HG02759 (cell line): ENCODE results near the gene ACSS1.

Experiments used
- ATAC-seq: cut with Tn5 transposase; IDR thresholded peaks from one replicate; pipeline ENCODE4 v1.9.1; 2021; ENCODE audit warnings: mild to moderate bottlenecking, moderate library complexity; ENCODE audit not compliant: unreplicated experiment

Gene ACSS1

DNA sequence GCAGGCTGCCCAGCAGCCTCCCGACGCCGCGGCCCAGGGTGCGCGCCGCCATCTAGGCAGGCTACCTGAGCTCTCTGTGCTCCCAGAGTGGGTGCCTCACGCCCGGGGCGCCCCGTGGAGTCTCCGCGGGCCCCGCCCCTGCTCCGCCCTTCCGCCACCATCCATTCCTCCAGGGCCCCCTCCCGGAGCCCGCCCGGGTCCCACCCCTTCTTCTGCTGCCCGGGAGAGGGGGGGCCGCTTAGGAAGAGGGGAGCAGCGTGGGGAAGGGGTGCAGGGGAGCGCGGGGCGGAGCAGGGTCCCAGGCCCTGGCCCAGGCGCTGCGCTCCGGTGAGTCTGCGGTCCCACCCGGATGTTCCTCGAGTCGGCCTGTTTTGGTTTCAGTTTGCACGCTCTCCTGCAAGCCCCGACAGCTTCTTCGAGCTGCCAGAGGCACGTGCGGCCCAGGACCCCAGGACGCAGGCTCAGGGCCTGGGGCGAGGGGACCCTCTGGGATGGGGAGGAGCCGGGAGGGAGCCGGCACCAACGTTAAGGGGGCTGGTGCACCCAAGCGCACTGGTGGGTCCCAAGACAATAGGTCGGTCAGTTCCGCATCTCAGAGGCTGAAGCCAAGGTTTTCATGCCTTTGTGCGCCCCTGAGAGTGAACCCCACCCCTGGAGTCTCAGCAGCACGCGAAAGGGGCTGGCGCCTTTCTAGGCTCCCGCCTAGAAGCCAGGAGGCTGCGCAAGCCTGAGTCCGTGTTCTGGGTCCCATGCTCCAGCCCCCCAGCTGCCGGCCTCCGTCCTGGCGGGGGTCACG lies at the start of gene ACSS1:
Gene ACSS1, minus strand, starts transcription at position 89 of the 796 bp plus-strand sequence. Its CDS starts 37 bp downstream, at position 52.
- ATAC-seq, result peak; percentile 65

DNA sequence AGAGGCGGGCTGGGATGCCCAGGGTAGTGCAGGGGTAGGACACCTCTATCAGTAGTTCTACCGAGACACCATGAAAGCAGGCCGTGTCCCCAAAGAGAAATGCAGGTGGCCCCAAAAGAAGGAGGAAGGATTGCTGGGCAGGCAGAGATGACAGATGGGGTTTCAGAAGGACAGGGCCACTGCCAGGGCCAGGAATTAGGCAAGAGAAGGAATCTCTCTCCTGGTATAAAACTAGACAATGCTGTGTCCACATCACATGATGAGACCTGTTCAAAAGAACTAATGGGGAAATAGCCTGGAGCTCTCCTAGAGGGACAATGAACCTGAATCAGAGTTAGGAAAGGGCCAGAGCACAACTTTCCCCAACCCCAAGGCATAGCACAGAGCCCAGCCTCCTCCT lies 45.6 kb upstream of the ACSS1 start:
- no peak for ATAC-seq

DNA sequence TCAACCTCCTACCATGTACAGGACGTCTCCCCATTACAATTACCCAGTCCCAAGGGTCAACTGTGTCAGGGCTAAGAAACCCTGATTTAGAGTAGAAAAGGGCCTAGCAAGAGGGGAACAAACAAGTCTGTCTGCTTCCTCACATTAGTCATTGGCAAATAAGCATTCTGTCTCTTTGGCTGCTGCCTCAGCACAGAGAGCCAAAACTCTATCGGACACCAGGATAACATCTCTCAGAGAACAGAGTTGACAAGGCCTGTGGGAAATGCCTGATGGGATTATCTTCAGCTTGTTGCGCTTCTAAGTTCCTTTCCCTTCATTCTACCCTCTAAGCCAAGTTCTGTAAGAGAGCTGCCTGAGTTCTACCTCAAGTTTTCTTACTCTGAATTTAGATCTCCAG lies 43.0 kb upstream of the ACSS1 start:
- no peak for ATAC-seq

DNA sequence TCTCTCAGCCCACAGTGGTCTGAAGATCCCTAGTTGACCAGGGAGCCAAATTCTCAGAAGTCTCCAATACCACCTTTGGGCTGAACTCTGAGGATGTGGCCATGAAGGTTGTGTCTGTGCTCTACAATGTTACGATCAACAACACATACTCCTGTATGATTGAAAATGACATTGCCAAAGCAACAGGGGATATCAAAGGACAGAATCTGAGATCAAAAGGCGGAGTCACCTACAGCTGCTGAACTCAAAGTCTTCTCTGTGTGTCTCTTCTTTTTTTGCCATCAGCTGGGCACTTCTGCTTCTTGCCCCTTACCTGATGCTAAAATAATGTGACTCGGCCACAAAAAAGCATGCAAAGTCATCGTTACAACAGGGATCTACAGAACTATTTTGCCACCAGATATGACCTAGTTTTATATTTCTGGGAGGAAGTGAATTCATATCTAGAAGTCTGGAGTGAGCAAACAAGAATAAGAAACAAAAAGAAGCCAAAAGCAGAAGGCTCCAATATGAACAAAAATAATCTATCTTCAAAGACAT lies 41.7 kb upstream of the ACSS1 start:
- ATAC-seq, result no peak

DNA sequence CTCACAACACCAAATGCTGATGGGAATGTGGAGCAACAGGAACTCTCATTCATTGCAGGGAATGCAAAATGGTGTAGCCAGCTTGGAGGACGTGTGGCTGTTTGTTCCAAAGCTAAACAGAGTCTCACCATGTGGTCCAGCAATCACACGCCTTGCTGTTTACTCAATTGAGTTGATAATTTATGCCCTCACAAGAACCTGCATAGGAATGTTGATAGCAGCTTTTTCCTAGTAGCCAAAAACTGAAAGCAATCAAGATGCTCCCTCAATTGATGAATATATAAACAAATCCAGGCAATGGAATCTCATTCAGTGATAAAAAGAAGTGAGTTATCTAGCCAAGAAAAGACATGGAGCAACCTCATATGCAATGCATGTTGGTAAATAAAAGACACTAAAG lies 39.6 kb upstream of the ACSS1 start:
- no peak for ATAC-seq

DNA sequence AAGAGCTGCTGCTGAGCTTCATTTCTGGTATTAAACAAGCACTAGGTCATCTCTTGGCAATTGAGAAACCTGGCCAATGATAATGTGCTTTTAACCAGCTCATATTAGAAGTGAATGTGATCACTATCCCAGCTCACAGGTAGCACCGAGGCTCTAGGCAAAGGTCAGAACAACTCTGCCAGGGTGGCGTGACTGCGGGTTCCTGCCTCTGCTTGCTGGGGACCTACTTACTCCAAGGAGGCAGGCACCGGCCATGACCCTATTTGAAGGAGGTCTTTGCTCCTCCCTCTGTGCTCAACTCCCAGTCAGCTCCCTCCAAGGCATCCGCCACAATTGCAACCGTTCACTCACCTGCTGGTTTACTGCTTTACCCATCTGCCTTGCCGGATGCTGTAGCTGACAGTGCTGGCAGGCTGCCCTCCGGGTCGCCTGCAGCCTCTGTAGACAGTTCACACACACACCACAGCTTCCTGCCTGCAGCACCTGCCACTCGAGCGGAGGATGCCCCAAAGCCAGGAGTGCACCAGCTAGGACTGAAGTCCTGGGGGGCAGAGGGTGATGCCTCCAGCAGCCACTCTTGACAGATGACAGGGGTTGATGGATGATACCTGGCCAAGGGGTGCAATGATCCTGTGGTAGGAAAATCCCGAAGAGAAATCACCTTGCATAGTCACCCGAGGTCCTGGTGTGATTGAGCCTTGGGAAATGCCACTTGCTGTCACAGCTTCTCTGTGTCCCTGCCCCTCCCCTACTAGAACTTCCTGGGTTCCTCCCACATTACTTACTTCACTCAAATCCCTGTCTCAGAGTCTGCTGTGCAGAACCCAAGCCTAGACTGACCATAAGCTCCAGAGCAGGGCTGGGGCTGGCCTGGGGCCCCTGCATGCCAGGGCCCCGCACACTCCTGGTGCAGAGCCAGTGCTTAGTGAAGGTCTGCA lies 32.8 kb upstream of the ACSS1 start:
- ATAC-seq, result peak; percentile 87

DNA sequence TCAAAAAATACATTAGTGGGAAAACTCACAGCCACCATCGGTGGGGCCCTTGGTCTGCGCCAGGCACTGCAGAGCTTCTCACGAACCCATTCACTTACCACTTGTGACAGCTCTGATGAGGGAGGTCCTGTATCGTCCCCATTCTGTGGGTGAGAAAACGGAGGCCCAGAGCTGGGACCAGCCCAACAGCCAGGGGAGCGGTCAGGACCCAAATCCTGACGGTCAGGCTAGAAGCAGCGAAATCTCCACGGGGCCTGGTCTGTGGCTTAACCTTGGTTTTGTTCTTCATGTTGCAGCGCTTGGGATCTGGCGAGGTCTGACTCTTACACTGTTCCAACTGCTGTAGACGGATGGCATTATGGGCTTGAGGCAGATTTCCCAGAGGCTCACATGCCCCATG lies 31.7 kb upstream of the ACSS1 start:
- no peak for ATAC-seq

DNA sequence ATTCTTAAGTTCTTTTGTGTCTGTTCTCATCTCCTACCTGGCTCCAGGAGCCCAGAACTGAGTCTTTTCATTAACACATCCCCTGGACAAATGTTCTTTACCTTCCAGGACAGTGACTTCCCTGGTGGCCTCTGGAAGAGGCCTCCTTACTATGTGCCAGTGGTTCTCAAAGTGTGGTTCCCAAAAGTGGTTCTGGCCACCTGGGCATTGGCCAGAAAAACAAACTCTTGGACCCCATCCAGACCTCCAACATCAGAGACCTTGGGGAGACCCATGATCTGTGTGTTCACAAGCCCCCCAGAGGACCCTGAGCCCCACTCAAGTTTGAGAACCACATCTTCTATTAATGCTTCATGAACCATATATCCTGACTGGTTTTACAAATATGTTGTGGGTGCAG lies 31.2 kb upstream of the ACSS1 start:
- no peak for ATAC-seq

DNA sequence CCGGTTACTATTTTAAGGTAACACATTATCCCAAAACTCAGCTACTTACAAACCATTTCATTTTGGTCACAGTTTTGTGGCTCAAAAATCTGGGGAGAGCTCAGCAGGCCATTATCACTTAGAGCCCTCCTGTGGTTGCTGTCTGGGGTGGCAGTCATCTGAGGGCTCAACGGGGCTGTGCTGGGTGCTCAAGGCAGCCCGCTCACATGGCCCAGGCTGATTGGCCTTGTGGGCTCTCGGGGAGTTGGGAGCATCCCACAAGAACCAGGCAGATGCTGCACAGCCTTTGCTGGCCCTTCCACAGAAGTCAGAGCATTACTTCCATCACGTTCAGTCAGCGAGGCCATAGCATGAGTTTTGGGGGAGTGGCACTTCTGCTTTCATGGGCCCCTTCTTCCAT lies 30.3 kb upstream of the ACSS1 start:
- ATAC-seq, result no peak

DNA sequence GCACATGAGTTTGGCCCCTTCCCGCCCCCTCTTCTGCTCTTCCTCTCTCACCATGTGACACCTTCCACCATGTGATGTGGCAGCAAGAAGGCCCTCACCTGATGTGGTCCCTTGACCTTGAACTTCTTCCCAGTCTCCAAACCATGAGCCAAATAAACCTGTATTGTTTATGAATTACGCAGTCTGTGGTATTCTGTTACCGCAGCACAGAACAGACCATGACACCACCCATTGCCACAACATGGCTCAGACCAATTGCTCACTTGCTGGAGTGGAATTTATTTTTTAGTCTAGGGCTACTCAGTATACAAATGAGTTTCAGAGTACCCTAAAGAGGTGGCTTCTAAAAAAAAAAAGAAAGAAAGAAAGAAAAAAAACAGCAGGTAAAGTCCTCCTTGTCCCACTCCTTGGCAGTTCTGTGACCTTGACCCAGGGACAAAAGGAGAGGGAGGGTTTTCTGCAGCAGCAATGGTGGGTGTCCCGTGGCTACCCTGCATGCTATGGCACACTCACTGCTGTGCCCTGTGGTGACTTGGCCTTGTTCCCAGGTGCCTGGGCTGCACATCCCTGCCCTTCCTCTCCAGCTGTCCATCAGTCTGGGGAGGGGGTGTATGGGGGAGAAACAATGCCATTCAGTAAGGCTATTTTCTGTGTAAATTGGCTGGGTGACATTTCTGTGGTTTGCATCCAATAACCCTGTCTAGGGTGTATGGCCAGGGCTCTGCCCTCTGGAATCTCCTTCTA lies 29.4 kb upstream of the ACSS1 start:
- ATAC-seq, result no peak

DNA sequence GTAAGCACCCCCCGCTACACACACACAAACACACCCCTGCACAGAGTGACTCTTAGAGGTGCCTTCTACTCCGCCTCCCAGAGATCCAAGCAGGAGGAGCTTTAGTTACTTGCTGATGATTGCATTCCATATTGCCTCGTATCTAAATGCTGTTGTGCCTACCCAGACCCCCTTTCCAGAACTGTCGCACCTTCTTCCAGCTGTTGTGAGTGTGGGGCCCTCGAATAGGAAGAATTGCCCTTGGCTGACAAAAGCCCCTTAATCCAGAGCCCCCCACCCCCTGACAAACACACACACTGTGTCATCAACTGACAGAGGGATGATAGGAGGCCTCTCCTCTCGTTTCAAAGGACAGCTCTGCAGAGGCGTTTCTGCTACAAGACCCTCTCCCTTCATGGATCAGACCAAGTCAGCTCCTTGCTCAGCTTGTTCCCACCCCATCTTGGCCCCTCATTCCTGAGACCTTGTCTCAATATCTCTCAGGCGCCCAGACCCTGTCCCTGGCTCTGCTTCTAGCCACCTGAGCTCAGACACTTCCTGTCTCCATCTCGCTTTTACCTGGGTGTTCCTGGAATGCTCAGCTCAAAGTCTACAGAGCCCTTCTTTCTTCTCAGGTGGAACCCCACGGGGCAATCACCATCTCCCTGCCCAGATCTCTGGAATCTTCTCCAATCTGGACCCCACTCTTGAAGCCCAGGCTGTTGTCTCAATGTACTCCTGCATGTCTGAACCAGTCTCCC lies 28.0 kb upstream of the ACSS1 start:
- no peak for ATAC-seq

DNA sequence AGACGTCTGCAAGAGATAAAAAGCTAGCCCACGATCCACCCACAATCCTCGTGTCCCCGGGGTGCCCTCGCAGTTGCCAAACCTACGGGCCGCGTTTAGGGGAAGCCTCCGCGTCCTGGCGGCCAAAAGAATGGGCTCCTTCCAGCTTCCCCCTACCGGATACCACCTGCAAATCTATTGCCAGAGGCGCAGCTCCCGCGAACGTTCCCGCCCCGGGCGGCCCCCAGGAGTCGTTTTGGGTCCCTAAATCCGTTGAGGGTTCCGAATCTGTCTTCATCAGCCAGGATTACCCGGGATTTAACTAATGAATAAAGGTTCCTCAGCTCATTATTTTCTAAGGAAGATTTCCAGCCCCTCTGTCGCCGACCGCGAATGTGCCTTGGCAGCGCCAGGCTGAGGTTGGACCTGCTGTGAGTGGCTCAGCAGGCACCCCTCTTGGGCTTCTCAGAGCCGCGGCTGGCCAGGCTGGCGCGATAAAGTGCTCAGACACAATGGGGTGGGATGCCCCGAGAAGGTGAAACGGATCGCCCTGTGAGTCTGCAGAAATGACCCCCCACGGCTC lies 26.8 kb upstream of the ACSS1 start:
- no peak for ATAC-seq

DNA sequence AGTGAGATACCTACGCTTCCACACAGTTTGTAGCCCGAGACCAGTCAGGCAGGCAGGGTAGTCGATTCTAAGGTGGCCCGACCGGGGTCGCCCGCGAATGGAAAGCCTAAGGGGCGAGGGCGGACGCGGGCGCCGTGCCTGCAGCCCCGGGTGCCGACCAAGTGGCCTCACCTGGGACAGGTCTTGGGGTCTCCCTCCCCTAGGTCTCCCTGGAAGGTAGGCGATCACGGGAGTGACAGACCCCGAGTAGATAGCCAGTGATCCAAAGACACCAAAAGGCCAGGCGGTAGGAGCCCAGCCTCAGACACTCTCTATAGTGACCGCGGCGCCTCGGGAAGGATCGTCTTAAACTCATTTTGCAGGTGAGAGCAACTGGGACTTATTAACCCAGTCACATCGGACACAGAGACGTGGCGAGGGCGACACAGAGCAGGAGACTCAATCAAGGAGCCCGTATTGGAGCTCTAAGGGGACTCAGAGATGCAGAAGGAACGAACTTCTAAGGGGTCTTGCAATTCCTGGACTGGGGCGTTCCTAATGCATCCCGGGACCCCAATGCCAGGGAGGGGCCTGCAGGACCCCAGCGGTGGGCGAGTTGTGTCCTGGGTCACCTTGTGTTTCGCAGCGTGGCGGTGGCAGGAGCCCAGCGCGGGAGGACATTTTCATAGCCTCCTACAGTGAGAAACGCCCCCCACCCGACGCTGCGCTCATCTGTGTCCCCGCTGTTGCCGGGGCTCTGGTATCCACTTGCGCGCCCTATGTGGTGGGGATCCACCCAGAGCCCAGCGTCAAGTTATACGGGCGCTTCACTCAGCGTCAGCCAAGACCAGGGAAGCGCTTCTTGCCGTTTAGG lies 26.1 kb upstream of the ACSS1 start:
- ATAC-seq, result no peak

DNA sequence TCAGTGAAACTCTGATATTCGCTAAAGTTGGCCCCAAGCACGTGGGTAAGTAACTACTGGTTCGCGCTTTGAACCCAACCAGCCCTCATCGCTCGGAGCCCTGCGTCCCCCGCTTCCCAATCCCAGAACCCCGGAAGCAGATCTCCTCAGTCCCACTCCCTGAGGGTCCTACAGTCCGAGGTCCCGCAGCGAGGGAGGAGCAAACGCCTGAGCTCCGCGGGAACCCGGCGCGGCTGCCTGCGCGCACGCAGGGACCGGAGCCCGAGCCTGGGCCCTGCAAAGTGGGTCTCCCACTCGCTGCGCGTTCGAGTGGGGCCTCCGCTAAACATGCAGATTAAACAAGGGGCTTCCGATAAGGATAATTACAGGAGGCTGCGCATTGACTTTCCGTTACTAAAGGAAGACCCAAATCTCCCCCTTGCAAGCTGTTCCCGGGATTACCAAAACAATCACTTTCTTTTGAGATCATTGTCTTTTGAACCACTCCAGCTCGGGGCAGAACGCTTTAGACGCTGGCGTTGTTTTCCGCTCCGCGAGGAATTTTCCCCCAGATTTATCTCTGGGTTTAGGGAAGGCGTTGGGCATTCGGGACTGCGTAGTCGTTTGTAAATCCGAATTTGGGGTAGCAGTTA lies 25.3 kb upstream of the ACSS1 start:
- ATAC-seq, result no peak

DNA sequence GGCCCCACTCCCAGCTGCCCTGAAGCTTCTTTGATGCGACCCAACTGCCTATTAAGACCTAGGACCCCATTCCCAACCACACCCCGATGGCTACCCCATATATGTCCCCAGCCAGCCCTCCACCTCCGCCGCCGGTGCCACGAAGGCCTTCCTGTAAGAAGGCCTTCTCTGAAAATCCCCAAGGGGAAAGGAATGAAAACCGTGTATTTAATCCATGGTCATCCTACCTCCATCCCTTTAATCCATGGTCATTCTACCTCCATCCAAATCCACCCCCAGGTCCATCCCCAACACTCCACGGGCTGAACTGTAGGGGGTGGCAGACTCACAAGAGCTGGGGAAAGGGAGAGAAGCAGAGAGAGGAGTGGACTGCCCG lies 24.5 kb upstream of the ACSS1 start:
- ATAC-seq, result no peak

DNA sequence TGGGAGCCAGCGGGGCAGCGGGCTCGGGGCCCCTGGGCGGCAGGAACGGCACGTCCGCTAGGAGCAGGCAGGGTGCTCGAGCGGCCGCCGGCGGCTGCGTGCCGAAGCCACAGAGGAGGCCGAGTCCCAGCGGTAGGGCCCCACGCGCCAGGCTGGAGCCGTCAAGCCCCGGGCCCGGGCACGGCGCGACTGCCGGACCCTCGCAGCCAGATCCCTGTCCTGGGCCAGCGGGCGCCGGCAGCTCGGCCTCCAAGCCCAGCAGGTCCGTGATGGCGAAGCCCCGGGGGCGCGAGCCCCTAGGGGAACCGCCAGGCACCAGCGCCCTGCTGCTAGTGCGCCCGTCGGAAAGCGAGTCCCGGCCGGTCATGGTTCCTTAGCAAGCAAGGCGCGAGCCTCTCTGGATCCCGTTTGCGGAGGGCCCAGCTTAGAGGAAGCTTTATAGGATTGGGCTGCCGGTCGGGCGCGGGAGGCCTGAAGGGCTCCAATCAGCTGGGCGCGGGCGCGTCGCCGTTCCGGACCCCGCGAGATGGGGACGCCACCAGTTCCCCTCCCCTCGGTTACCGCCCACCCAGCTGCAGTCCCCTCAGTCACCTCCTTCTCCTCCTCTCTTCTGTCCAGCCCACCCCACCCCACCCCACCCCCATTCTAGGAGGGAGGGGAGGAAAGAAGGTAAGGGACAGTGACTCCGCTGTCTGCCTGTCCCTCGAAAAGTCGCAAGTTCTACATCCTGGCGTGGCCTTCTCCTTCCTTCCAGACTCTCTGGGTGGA lies 24.0 kb upstream of the ACSS1 start, which contains the start of gene VSX1:
Gene VSX1, minus strand, starts transcription at position 412 of the 768 bp plus-strand sequence. Its CDS starts 45 bp downstream, at position 367.
- ATAC-seq, result no peak

DNA sequence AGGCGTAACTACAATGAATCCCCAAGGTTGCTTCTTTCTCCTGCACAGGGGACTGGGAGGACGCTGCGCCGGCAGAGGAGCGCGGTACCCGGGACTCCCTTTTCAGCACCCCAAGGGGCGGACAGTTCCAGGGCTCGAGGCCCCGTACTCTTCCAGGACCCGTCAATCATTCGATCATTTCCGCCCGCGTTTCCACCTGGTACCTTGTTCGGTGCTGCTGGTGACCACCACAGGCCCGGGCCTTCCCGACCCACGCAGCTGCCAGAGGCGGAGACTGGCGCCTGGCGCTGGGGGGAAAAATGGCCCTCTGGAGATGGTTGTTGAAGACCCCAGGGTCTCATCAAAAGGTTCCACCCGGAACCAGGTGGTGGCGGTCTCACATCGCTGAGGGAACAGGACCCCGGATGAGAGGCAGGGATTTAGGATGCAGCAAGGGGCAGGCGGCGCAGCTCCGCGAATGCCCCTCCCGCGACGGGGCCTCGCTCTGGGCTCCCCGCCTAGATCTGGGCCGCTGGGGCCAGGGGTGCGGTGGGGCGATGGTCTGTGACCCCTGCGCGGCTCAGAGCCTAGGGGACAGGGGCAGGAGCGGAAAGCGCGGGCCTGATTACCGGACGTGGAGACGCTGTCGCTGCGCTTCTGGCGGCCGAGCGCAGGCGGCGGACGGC lies 23.3 kb upstream of the ACSS1 start:
- no peak for ATAC-seq
